ENCODE results near the gene FADS3.

DNA sequence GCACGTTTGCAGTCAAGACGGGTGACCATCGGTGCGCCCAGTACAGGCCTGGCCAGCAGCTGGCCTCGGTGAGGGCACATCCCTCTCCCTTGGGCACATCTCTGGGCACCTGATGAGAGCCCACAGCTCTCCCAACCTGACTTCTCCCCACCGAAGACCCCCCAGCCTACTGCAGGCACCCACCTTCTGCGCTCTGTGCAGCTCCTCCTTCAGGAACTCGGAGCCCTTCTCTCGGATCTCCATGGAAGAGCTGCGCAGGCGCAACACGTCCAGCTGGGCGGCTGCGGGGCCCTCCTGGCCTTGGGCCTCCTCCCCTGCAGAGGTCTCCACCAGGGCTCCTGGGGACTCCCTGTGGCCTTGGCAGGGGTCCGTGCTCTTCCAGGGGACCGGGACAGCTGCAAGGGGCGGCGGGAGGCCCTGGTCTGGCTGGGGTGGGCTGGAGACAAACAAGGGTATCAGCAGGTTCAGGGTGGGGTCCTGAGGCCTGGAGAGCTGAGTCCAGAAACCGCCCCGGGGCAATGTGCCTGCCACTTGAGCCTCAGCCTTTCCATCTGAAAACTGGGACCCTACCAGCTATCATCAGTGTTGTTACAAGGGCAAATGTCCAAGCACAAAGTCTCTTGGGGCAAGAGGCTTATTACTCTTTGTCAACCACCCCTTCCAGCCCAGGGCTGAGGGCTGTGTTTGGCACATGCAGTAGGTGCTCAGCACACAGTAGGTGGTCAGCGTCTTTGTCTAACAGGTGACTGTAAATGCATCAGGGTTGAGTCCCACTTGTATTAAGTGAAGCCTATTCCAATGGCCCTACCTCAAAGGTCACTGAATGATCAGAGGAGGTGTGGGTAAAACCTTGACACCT is 16.8 kb upstream of the FADS3 start:
- TF ChIP-seq, protein P1, sequence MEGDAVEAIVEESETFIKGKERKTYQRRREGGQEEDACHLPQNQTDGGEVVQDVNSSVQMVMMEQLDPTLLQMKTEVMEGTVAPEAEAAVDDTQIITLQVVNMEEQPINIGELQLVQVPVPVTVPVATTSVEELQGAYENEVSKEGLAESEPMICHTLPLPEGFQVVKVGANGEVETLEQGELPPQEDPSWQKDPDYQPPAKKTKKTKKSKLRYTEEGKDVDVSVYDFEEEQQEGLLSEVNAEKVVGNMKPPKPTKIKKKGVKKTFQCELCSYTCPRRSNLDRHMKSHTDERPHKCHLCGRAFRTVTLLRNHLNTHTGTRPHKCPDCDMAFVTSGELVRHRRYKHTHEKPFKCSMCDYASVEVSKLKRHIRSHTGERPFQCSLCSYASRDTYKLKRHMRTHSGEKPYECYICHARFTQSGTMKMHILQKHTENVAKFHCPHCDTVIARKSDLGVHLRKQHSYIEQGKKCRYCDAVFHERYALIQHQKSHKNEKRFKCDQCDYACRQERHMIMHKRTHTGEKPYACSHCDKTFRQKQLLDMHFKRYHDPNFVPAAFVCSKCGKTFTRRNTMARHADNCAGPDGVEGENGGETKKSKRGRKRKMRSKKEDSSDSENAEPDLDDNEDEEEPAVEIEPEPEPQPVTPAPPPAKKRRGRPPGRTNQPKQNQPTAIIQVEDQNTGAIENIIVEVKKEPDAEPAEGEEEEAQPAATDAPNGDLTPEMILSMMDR (IDR thresholded peaks at IDR 0.05; ENCODE audit: extremely low read depth in 1 of 2, insufficient read depth in 1 of 2, low read depth in 1 of 2, low read length in 2 of 2), result no peak
- no peak for TF ChIP-seq POLR2A (IDR thresholded peaks at IDR 0.05; ENCODE audit: low read depth, low read length)
- TF ChIP-seq FOS (IDR thresholded peaks at IDR 0.05; ENCODE audit: borderline replicate concordance, insufficient read depth, low read length), result no peak
- TF ChIP-seq POLR2AphosphoS5 (IDR thresholded peaks at IDR 0.05; ENCODE audit: insufficient read depth, low read depth, low read length), result no peak
- TF ChIP-seq, protein P2, sequence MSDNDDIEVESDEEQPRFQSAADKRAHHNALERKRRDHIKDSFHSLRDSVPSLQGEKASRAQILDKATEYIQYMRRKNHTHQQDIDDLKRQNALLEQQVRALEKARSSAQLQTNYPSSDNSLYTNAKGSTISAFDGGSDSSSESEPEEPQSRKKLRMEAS (IDR thresholded peaks at IDR 0.05; ENCODE audit: insufficient read depth, insufficient read length), result no peak
- TF ChIP-seq EZH2 (IDR thresholded peaks at IDR 0.05; ENCODE audit: borderline replicate concordance, low read depth, low read length, severe bottlenecking), result no peak
- TF ChIP-seq JUN (IDR thresholded peaks at IDR 0.05; ENCODE audit: borderline replicate concordance, insufficient read depth, insufficient read length, low read depth), result no peak
- no peak for TF ChIP-seq MYC (IDR thresholded peaks at IDR 0.05; ENCODE audit: low read depth, low read length)
